ENCODE results near the gene ADSS1.
"Not testable (repeated sequence)": the region's sequence is repeated elsewhere in the genome, so short reads cannot be mapped to it uniquely, and the experiment has no call there.

The ADSS1 gene

DNA sequence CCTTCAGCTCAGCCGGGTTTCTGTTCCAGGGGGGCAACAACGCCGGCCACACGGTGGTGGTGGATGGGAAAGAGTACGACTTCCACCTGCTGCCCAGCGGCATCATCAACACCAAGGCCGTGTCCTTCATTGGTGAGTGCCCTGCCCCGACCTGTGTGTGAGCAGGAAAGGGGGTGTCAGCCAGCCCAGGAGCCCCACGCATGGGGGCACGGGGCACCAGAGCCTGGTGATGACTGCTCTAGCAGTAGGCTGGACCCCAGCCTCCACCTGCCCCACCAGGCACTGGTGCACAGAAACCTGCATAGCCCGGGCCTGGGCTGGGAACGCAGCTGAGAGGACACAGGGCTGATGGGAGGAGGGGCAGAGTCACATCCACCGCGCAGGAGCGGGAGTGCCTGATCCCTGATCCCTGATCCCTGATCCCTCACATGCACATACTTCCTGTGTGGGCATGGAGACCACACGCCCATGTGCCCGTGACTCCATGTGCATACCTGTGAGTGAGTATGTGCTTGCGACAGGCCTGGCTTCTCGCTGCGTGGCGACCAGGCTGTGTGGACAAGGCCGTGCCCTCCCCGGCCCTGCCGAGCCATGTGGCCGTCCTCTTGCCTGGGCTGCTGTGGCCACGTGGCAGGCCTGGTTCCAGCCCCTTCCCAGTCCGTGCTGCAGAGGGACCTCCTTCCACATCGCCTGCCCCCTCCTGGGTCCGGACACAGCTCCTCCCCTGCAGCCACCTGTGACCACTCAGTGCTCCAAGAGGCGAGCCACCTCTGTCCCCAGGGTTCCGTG, 11.2 kb downstream of the ADSS1 start:
- no peak for DNase-seq

DNA sequence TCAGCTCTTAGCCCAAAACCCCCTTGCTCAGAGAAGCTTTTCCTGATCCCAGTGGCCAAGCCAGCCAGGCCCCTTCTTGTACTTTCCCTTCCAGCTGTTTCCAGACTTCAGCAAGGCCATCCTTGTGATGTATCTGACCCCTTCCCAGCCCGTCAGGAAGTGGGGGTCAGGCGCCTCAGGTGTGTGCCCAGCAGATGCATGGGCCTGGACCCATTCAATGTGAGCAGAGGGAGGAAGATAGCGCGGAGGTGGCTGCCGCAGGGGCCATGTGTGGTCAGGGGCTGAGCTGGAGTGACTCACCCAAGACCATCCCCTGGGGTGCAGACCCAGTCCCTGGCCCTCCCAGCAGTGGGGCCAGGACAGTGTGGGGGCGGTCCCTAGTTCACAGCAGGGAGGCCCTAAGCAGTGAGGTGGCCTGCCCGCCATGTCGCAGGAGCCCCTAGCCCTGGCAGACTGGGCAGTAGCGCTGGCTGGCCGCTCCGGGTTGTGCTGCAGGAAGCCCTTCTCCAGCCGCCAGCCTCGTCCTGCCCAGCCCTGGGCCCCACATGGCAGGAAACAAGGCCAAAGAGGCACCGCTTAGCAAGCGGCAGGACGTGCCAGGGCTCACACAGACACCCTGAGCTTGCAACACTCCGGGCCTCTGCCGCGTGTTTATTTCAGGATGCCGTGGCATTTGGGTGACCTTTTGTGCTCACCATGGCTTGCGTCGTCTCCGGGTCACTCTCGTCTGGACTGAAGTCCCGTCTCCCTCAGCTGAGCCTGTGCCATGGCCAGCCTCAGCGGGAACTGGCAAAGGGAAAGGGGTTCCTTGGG, 12.0 kb downstream of the ADSS1 start:
- DNase-seq, result no peak

DNA sequence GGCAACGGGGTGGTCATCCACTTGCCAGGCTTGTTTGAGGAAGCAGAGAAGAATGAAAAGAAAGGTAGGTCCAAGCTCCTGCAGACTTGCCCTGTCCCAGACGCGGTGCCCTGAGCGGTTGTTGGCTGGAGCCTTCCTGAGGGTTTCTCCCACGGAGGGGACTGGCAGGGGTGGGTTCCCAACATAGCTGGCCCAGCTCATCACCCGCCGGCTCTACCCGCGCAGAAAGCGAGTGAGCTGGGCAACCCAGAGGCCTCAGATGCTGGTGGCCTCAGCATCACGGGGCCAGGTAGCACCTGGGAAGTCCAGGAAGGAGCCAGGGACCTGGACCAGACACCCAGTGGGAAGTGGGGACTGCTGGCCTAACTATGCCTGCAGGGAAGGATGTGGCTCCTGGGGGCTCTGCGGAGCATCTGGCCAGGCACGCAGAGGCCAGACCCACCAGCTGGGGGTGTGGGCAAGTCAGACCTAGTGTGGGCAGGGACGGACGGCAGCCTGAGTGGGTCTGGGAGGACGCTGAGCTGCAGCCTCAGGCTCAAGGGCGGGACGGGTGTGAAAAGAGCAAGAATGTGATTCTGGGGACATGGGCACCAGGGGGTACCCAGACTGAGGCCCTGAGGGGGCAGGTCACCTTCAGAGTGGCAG, 14.5 kb downstream of the ADSS1 start:
- no peak for DNase-seq

DNA sequence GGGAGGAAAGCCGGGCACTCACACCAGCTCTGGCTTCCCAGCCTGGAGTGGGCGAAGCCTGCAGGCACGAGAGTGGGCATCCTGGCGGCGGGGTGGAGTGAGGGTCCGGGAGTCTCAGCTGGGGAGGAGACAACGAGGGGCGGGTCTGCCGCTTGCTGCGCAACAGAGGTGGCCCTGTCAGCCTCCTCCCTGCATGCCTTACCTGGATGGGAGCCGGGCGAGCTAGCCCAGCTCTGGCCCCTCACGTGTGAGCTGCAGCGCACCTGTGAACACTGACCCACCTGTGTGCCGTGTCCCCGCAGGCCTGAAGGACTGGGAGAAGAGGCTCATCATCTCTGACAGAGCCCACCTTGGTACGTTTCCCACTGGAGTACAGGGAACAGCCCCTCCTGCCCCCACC, 15.0 kb downstream of the ADSS1 start:
- no peak for DNase-seq

DNA sequence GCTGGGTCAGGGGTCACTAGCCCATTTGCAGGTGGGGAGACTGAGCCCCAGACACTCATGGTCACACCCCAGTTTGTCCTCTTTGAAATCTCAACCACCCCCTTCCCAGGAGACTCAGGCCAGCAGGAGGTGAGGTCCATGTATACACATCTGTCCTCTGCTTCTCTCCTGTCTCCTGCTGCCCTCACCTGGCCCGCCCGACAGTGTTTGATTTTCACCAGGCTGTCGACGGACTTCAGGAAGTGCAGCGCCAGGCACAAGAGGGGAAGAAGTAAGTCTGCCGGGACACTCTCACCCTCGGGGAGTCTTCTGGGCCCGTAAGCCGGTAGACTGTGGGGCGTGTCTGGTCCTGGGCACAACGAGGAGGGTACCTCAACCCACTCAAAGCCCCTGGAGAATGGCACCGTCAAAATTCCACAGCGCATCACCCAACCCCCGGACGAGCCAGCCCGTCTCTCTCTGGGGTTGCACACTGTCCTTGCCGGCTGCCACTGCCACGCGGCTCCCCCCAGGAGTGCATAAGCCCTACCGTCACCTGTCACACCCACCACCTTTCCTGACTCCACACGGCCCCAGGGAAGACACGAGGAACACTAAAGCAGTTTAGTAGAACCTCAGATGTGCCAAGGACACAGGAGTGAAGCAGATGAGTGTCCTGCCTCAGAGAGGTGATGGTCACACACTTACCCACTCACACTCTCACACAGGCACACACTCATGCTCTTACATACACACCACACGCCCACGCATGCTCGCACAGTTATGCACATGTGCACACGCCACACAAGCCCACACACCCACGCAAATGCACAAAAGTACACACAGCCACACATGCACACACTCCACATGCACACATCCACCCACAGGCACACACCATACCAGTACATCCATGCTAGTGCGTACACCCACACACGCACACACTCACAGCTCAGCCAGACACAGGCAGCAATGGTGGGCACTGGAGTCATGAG, 15.8 kb downstream of the ADSS1 start:
- DNase-seq, result no peak

DNA sequence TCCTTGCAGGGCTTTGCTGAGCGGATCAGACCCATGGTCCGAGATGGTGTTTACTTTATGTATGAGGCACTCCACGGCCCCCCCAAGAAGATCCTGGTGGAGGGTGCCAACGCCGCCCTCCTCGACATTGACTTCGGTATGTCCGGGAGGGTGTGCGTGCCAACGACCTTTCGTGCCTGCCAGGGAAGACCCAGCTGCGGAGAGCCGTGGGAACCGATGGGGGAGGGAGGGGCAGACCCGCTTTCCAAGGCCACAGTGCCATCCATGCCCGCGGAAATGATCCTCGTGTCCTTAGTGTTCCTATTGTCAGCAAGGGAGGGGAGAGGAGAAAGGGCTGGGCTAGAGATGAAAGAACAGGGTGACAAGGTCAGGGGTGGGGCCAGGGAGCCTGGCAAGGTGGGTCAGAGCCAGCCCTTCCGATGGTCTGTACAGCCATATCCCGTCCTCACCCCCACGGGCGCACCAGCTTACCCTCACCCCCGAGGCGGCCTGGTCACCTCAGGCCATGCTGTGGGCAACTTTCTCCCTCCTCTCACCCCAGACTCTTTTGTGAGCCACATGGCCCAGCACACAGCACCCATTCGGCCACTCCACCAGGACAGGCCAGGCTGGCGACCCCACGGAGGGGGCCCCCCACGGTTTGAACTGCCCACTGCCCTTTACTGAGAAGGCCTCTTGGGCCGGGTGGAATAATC, 17.2 kb downstream of the ADSS1 start:
- DNase-seq, result no peak

DNA sequence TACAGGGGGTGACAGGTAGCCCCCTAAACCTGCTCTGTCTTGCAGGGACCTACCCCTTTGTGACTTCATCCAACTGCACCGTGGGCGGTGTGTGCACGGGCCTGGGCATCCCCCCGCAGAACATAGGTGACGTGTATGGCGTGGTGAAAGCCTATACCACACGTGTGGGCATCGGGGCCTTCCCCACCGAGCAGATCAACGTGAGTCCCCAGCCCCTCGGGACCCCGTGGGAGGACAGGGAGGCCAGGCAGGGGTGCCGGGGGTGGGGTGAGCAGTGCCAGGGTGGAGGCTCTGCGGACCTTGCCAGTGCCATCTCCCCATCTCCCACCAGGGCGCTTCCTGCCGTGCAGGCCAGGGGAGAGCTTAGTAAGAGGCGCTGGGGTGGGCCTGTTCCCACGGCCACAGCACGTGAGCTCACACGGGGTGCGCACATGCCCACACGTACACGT, 17.8 kb downstream of the ADSS1 start:
- DNase-seq, result no peak

DNA sequence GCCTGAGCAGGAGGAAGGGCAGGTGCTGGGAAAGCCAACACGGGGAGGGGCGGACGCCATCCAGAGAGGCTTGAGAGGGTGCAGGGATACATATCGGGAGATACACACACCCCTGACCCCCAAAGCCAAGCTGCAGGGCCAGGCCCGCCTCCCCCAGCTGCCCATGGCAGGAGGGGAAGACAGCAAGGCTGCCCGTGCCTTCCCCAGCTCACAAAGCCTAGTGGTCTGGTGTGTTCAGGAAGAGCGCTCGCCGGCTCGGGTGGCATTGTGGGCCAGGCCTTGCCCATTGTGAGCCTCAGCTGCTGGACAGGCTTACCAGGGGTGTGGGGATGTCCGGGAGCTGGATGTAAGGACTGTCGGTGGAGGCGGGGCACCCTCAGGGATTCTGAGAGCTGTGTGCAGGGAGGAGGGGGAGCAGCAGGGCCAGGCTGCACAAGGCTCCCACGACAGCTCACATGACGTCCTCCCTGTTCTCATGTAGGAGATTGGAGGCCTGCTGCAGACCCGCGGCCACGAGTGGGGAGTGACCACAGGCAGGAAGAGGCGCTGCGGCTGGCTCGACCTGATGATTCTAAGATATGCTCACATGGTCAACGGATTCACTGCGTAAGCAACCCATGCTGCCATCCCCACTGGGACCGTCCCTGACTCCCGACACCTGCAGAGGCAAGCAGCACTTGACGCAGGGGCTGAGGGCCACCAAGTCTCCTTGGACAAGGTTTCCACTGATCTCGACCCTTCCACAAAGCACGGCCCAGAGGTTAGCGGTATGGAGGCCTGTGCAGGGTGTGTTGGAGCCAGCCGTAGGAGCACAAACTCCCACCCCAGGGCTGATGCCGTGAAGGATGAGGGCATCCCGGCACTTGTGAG, 18.8 kb downstream of the ADSS1 start:
- no peak for DNase-seq

DNA sequence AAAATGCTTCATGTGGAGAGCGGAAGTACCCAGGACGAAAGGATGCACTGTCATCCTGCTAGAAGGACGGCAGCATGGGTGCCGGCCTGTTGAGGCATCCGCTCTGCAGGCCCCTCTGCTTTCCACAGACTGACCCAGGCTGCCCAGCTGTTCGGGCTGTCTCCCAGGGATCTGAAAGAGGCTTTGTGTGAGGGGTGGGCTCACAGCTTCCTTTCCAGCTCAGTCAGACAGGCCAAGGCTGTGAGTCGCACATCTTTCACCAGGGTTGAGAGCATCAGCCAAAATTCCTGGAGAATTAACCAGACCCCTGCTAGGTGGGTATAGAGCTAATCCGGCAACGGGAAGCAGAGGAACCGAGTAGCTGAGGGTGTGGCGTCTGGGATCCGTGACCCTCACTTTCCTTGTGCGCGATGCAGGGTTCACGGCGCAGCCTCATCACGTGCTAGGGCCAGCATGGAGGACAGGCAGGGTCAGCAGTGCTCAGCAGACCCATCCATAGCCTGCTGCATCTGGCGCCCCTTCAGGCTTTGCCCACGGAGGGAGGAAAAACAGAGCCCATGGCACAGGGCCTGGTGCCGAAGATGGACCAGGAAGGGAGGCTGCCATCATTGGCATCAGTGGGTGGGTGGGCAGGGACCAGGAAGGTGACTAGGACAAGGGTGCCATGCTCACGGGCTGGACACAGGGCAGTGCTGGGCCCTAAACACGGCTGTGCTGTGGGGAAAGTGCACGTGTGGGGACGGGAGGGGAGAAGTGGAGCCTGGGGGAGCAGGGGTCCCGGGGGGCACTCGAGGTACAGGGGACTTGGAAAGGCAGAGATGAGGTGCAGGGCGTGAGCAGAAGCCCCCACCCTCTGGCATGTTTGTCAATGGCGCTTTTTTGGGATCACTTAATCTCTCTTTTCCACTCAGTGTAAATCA, 19.7 kb downstream of the ADSS1 start:
- no peak for DNase-seq

DNA sequence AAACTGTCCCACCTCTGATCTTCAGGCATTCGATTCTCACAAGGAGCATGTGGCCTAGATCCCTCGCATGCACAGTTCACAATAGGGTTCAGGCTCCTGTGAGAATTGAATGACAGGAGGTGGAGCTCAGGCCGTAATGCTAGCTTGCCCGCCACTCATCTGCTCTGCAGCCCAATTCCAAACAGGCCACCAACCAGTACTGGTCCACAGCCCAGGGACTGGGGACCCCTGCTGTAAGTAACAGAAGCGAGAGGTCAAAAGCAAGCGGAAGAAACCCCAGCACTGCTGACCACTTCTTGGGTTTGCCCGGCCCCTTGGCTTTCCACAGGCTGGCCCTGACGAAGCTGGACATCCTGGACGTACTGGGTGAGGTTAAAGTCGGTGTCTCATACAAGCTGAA, 20.5 kb downstream of the ADSS1 start:
- no peak for DNase-seq

DNA sequence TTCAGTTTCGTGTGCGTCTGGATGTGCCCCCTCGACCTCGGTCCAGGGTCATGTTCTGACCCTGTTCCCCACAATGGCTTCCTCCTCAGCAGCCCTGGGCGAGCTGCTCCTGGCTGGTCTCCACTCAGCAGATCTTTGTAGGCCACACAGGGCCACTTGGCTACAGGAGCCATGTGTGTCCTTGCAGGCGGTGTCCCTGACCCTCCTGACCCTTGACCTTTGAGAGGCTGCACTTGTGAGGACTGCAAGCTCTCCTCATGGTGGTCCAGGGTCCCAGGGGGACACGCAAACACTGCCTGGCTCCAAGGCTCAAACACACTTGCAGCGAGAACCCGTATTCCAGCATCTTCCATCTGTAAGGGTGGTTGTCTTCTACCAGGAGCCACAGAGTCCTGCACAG, 21.4 kb downstream of the ADSS1 start:
- no peak for DNase-seq

DNA sequence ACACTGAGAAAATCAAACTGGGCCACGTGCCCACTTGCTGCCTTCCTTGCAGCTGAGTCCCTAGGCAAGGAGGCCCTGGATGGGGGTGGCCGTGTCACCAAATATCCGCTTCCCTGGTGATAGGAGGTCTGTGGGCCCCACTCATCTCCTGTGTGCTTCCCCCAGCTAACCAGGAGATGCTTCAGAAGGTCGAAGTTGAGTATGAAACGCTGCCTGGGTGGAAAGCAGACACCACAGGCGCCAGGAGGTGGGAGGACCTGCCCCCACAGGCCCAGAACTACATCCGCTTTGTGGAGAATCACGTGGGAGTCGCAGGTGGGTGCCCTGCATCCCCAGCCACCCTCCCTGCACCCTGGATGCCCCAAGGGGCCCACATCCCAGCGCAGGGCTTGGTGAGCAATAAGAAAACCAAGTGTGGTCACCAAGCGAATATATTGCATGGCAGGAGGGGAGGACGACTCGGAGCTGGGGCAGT, 22.1 kb downstream of the ADSS1 start:
- DNase-seq, result peak; percentile 51

DNA sequence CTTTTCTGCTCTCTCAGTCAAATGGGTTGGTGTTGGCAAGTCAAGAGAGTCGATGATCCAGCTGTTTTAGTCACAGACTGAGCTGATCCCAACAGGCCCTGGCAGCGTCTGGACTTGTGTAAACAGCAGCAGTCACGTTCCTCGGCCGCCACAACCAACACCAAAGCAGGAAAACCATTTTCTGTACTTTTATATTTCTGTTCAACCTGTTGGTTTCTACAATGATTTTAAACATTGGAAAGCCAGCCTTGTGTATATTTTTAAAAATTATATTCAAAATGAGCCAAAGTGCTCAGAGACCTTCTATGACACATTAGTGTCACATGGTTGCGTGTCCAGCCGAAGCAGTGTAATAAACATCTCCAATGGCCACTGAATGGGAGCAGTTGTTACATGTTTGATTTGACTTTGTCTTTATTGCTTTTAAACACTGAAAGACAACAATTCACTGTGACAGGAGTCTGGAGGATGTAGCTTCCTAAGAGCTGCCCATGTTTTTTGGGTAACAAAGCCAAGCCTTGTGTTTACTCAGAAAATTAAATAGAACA, 23.0 kb downstream of the ADSS1 start:
- DNase-seq, result no peak

DNA sequence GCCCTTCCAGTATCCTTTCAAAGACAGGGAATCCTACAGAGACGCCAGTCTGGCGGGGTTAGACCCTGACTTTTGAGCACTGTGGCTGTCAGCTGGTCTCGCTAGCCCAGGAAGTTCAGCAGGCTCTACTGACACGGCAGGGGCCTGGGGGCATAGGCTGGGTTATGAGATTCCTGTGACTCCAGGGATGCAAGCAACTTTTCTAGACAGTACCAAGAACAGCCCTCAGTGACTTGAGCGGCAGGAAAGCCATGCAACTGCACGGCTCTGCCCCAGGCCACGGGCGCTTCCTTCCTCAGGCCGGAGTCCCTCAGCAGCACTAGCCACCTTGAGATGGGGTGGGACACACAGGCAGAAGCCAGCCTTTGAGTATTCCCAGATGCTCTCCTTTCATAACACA, 23.8 kb downstream of the ADSS1 start:
- no peak for DNase-seq

DNA sequence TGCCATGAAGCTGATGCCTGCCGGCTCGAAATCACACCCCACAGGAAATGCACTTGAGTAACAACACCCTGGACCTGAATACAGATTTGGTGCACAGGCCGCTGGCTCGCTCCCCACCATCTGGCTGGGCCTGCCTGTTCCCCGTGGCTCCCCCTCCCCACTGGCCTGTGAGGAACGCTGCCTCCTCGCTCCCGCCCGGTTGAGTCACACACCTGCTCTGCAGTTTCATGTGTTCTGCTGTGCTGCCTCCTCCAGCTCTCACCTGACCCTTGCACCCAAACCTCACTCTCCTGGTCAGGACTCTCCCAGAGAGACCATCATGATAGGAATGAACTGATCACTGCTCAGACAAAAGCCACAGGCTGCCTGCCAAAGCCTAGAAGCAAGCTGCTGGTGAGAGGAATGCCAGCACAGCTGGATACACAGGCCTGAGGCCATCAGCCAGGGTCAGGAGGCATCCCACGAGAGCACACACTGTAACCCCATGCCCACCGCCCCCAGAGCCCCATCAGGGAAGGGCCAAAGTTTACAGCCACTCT, 25.2 kb downstream of the ADSS1 start:
- DNase-seq, result no peak

DNA sequence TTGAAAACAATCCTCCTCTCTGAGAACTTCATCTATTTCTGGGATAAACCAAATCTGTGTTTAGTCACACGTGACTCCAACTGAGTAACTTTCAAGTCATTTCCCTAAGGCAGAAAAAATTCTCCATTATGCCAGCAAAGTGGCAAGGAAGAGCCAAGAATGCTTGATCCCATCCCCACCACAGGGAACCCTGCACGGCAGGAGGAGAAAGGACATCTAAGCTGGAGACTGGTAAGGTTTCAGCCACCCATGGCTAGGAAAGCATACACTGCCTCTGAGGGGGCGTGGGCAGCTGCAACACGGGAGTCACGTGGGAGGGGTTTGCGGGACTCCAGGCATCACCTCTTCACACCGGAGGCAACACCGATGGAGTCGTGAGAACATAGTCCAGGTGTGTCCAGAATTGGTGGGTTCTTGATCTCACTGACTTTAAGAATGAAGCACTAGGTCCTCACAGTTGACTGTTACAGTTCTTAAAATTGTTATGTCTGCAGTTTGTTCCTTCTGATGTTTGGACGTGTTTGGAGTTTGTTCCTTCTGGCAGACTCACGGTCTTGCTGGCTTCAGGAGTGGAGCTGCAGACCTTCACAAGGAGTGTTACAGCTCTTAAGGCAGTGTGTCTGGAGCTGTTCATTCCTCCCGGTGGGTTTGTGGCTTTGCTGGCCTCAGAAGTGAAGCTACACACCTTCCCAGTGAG, 26.2 kb downstream of the ADSS1 start:
- DNase-seq, result no peak

DNA sequence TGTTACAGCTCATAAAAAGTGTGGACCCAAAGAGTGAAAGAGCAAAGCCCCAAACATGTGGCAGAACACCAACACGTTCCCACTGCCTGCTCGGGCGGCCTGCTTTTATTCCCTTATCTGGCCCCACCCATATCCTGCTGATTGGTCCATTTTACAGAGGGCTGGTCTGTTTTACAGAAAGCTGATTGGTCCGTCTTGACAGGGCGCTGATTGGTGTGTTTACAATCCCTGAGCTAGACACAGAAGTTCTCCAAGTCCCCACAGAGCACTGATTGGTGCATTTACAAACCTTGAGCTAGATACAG, 26.7 kb downstream of the ADSS1 start:
- DNase-seq, result not testable (repeated sequence)
